Breast epithelium (tissue), 3 donors: ENCODE measurements around the gene BRIP1.
"Not testable (repeated sequence)": the region's sequence is repeated elsewhere in the genome, so short reads cannot be mapped to it uniquely, and the experiment has no call there.

Source experiments
- POLR2A ChIP-seq: fragments of 450-650 bp; IDR thresholded peaks from one replicate; pipeline ENCODE4 v1.6.1; 2016; ENCODE audit warnings: antibody characterized with exemption, mild to moderate bottlenecking, moderate library complexity
- POLR2AphosphoS5 ChIP-seq, 3 donors: sonication (generic); formaldehyde crosslinking; IDR thresholded peaks; one replicate each; pipeline ENCODE4 v1.6.1; 2017; ENCODE audit warnings: antibody characterized with exemption in 3 of 3
- TF ChIP-seq, protein P1 (sequence below), 3 donors: fragments of 450-650 bp; IDR thresholded peaks; one replicate each; pipeline ENCODE4 v1.5.1; 2016 to 2017; ENCODE audit warnings: antibody characterized with exemption in 3 of 3, mild to moderate bottlenecking in 3 of 3, moderate library complexity in 3 of 3

GRCh38 chr17:61676522-61676921 lies 186.8 kb downstream of the BRIP1 start:
- TF ChIP-seq POLR2A; POLR2AphosphoS5 (IDR thresholded peaks at IDR 0.05): not testable (repeated sequence)
- TF ChIP-seq, protein P1, sequence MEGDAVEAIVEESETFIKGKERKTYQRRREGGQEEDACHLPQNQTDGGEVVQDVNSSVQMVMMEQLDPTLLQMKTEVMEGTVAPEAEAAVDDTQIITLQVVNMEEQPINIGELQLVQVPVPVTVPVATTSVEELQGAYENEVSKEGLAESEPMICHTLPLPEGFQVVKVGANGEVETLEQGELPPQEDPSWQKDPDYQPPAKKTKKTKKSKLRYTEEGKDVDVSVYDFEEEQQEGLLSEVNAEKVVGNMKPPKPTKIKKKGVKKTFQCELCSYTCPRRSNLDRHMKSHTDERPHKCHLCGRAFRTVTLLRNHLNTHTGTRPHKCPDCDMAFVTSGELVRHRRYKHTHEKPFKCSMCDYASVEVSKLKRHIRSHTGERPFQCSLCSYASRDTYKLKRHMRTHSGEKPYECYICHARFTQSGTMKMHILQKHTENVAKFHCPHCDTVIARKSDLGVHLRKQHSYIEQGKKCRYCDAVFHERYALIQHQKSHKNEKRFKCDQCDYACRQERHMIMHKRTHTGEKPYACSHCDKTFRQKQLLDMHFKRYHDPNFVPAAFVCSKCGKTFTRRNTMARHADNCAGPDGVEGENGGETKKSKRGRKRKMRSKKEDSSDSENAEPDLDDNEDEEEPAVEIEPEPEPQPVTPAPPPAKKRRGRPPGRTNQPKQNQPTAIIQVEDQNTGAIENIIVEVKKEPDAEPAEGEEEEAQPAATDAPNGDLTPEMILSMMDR (IDR thresholded peaks at IDR 0.05): not testable (repeated sequence)
